ENCODE measurements around the gene RIPK1. TPM values are rescaled to one million over a fixed set of nuclear protein-coding genes. Genes with fewer than 3 reads are reported as not detected.

RIPK1 gene
- total RNA-seq, 1 donor from 2014 or later = 26.2 TPM

DNA sequence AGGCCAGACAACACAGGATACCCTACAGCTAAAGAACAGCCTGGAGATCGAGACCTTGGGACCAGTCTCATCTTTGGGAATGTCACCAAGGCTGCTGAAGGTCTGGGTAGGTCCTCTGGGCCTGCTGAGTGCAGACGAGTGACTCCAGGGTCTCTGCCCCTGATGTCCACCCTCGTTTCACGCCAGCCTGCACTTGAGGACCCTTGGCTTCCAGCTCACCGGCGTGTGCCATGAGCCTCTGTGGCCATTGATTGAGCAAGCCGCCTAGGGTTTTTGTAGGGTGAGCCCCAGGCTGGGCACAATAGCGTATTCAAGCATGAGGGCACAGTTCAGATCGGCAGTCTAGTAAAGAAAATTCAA, 54.5 kb downstream of the RIPK1 start:
- no peak for DNase-seq (ENCODE audit: low spot score)
- Mint-ChIP-seq H3K4me1 (ENCODE audit: low read depth) (peaks cover 19% of the 10 kb centered on the region), H3K27ac (ENCODE audit: unreplicated experiment) (no peak overlapping the region), H3K9me3 (ENCODE audit: low read depth) (no peaks in the 10 kb centered on the region), H3K4me3 (ENCODE audit: unreplicated experiment) (no peak overlapping the region), H3K36me3 (ENCODE audit: low read depth) (no peaks in the 10 kb centered on the region), H3K27me3 (ENCODE audit: low read depth) (no peaks in the 10 kb centered on the region)
- TF ChIP-seq, protein P1, sequence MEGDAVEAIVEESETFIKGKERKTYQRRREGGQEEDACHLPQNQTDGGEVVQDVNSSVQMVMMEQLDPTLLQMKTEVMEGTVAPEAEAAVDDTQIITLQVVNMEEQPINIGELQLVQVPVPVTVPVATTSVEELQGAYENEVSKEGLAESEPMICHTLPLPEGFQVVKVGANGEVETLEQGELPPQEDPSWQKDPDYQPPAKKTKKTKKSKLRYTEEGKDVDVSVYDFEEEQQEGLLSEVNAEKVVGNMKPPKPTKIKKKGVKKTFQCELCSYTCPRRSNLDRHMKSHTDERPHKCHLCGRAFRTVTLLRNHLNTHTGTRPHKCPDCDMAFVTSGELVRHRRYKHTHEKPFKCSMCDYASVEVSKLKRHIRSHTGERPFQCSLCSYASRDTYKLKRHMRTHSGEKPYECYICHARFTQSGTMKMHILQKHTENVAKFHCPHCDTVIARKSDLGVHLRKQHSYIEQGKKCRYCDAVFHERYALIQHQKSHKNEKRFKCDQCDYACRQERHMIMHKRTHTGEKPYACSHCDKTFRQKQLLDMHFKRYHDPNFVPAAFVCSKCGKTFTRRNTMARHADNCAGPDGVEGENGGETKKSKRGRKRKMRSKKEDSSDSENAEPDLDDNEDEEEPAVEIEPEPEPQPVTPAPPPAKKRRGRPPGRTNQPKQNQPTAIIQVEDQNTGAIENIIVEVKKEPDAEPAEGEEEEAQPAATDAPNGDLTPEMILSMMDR (IDR thresholded peaks at IDR 0.05) = no peak

DNA sequence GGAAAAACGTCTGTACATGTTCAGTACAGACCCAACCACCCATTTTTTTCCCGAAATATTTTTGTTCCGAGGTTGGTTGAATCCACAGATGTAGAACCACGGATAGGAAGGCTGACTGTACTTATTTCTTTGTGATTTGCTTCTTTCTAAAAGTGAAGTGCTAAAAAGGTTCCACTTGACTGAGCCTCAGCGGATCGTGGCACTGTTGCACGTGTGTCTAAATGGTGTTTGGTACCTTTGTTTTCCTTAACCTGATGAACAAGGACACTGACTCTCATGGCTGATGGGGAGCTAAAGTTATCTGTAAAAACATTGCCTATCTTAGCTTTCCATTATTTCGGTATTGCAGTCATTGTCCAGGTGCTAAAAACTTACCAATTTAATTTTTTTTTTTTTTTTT, 56.4 kb downstream of the RIPK1 start:
- H3K36me3 Mint-ChIP-seq (ENCODE audit: low read depth) = peaks cover 8% of the 10 kb centered on the region
- no peak overlapping the region for H3K4me3 Mint-ChIP-seq (ENCODE audit: unreplicated experiment)
- DNase-seq (ENCODE audit: low spot score) = no peak
- H3K27ac Mint-ChIP-seq (ENCODE audit: unreplicated experiment) = no peak overlapping the region
- peaks cover 9% of the 10 kb centered on the region for H3K4me1 Mint-ChIP-seq (ENCODE audit: low read depth)
- no peaks in the 10 kb centered on the region for H3K27me3 Mint-ChIP-seq (ENCODE audit: low read depth)
- TF ChIP-seq, protein P1 (IDR thresholded peaks at IDR 0.05) = no peak
- no peaks in the 10 kb centered on the region for H3K9me3 Mint-ChIP-seq (ENCODE audit: low read depth)

DNA sequence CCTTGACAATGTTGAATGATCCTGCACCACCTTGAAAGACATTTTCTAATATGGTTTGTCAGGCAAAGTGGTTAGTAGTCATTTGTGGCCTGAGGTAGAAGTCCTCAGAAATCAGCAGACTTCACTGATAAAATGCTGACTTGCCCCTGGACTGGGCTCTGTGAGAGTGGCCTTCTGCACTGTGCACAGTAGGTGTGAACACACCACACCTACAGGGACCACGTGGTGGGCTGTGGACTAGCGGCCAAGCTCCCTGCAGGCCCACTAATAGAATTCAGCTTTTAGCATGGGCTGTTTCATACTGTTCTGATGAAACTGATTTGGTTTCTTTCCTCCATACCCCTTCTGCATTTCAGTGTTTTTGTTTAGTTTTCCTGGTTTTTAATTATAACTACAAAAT, 57.5 kb downstream of the RIPK1 start:
- Mint-ChIP-seq H3K4me3 (ENCODE audit: unreplicated experiment) (no peak overlapping the region), H3K27ac (ENCODE audit: unreplicated experiment) (no peak overlapping the region)

DNA sequence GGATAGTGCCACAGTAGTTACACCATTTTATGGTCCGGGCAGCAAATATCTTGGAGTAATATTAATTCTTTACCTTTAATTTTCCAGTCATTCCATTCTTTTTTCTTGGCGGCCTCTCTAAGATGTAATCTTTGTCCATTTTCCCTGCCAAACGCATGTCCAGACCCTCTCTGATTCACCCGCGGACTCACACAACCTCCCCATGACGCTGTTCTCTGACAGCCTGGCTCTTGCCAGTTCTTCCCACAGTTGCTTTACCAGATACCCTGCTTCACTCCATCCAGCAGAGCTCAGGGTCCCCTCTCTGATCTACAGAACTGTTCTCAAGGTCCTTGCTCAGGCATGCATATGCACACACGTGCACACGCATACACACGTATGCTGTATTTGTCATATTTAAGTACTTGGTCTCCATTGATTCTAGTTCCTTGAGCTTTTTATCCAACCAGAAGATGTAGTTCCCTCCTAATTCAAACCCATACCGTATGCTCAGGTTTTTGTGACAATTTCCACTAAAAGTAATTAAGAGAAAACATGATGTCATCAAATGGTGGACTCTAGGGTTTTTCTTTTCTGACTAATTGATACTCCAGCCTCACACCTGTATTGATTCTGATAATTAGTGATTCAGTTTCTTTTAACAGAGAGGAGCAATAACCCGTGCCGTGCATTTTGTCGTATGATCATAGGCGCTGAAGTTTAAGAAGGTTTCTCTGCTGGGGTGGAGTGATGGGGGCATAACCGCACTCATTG, 60.2 kb downstream of the RIPK1 start:
- Mint-ChIP-seq H3K9me3 (ENCODE audit: low read depth) (no peaks in the 10 kb centered on the region), H3K4me1 (ENCODE audit: low read depth) (peaks cover 3% of the 10 kb centered on the region), H3K27ac (ENCODE audit: unreplicated experiment) (no peak overlapping the region), H3K27me3 (ENCODE audit: low read depth) (no peaks in the 10 kb centered on the region), H3K36me3 (ENCODE audit: low read depth) (peaks cover 26% of the 10 kb centered on the region), H3K4me3 (ENCODE audit: unreplicated experiment) (no peak overlapping the region)
- TF ChIP-seq, protein P1 (IDR thresholded peaks at IDR 0.05) = no peak
- no peak for DNase-seq (ENCODE audit: low spot score)

More for the DNA sequence above, 57.5 kb downstream of the RIPK1 start:
- Mint-ChIP-seq H3K27me3 (ENCODE audit: low read depth) (no peaks in the 10 kb centered on the region), H3K36me3 (ENCODE audit: low read depth) (peaks cover 11% of the 10 kb centered on the region), H3K4me1 (ENCODE audit: low read depth) (peaks cover 9% of the 10 kb centered on the region), H3K9me3 (ENCODE audit: low read depth) (no peaks in the 10 kb centered on the region)
- TF ChIP-seq, protein P1 (IDR thresholded peaks at IDR 0.05) = no peak
- no peak for DNase-seq (ENCODE audit: low spot score)

DNA sequence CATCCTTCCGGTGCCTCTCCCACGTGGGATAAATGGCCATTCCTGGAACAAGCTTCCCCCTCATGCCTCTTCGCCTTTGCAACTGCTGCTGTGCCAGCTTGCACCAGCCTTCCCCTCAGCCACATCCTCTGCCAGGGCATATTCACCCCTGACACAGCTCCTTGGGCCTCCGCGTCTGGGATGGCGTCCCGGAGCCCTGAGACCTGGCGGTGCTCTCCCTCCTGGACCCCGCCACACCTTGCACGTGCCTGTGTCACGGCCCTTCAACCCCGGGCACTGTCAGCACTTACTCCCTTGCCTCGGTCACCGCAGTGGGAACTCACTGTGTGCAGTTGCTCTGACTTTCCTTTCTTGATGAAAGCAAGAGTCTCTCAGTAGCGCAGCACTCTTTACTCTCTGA, 63.4 kb downstream of the RIPK1 start:
- Mint-ChIP-seq H3K36me3 (ENCODE audit: low read depth) (peaks cover 31% of the 10 kb centered on the region), H3K27ac (ENCODE audit: unreplicated experiment) (no peak overlapping the region), H3K9me3 (ENCODE audit: low read depth) (no peaks in the 10 kb centered on the region), H3K4me3 (ENCODE audit: unreplicated experiment) (no peak overlapping the region), H3K27me3 (ENCODE audit: low read depth) (no peaks in the 10 kb centered on the region), H3K4me1 (ENCODE audit: low read depth) (no peaks in the 10 kb centered on the region)
- no peak for DNase-seq (ENCODE audit: low spot score)
- TF ChIP-seq, protein P1 (IDR thresholded peaks at IDR 0.05) = no peak

All from chondrocyte (in vitro differentiated cells).